NOMO-1 treated with dmso at 0.1 percent for 144 hours (cell line): ENCODE data around the gene TNXB.
"Not testable (repeated sequence)": the region's sequence is repeated elsewhere in the genome, so short reads cannot be mapped to it uniquely, and the experiment has no call there.

Source experiments
- DNase-seq: peaks from one replicate; lab custom pipeline; 2025; ENCODE audit not compliant: unreplicated experiment; lab: John Stamatoyannopoulos, UW

The TNXB gene

GRCh38 chr6:32068867-32069266 is 40.3 kb downstream of the TNXB start:
- DNase-seq, result no peak

- DNase-seq, result not testable (repeated sequence)
Measured at GRCh38 chr6:32068315-32068714, 40.8 kb downstream of the TNXB start.

- not testable (repeated sequence) for DNase-seq
Measured at GRCh38 chr6:32067521-32067920, 41.6 kb downstream of the TNXB start.

GRCh38 chr6:32064706-32065105 is 44.4 kb downstream of the TNXB start:
- DNase-seq, result no peak

- no peak for DNase-seq
Measured at GRCh38 chr6:32060966-32061655, 48.0 kb downstream of the TNXB start.

- no peak for DNase-seq
Measured at GRCh38 chr6:32058511-32058963, 50.6 kb downstream of the TNXB start.

GRCh38 chr6:32057966-32058365 is 51.2 kb downstream of the TNXB start:
- no peak for DNase-seq

GRCh38 chr6:32056254-32056653 is 52.9 kb downstream of the TNXB start:
- DNase-seq, result no peak

- DNase-seq, result not testable (repeated sequence)
Measured at GRCh38 chr6:32055756-32056155, 53.4 kb downstream of the TNXB start.

- not testable (repeated sequence) for DNase-seq
Measured at GRCh38 chr6:32053314-32053713, 55.8 kb downstream of the TNXB start.

- DNase-seq, result not testable (repeated sequence)
Measured at GRCh38 chr6:32052626-32053025, 56.5 kb downstream of the TNXB start.

- no peak for DNase-seq
Measured at GRCh38 chr6:32050562-32050961, 58.6 kb downstream of the TNXB start.

GRCh38 chr6:32049736-32050135 is 59.4 kb downstream of the TNXB start:
- not testable (repeated sequence) for DNase-seq

GRCh38 chr6:32049149-32049548 is 60.0 kb downstream of the TNXB start:
- DNase-seq, result not testable (repeated sequence)

- DNase-seq, result peak; percentile 32
Measured at GRCh38 chr6:32047855-32048766, 61.0 kb downstream of the TNXB start.

GRCh38 chr6:32047539-32047854 is 61.6 kb downstream of the TNXB start:
- DNase-seq, result no peak

- no peak for DNase-seq
Measured at GRCh38 chr6:32047084-32047478, 62.1 kb downstream of the TNXB start.

GRCh38 chr6:32046450-32047083 is 62.6 kb downstream of the TNXB start:
- no peak for DNase-seq

- no peak for DNase-seq
Measured at GRCh38 chr6:32045811-32046449, 63.2 kb downstream of the TNXB start.

- DNase-seq, result not testable (repeated sequence)
Measured at GRCh38 chr6:32044916-32045315, 64.2 kb downstream of the TNXB start.
